ENCODE results near the gene FASLG.

FASLG gene

DNA sequence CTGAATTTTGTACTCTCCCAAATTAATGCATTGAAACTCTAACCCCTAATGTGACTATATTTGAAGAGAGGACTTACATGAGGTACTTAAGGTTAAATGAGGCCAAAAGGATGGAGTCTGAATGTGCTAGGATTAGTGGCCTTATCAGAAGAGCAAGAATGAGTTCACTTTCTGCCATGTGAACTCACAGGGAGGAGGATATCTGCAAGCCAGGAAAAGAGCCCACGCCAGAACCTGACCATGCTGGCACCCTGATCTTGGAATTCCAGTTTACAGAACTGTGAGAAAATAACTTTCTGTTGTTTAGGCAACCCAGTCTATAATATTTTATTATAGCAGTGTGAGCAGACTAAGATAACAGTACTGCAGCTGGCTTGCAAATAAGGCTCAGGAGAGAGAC lies 12.2 kb upstream of the FASLG start:
- DNase-seq (ENCODE audit: low spot score): no peak

DNA sequence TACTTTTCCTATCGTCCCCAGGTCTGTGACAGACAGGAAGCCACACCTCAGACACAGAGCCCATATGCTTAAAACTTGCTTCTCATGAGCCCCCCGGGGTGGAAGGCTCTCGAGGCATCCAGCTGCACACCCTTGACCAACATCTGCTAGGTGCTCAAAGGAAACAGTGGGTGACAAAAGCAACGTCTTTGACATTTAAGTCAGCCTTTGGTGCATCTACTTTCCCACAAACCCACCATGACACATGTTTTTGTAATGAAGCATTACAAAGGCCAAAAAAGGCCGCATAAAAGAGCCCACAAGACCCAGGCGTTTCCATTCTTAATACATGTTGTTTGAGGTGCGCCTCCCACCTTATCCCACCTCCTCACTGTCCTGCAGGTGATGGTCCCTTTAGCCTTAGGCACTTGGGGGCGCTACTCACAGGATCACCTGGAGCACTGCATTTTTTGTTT lies 11.8 kb upstream of the FASLG start:
- no peak for DNase-seq (ENCODE audit: low spot score)

DNA sequence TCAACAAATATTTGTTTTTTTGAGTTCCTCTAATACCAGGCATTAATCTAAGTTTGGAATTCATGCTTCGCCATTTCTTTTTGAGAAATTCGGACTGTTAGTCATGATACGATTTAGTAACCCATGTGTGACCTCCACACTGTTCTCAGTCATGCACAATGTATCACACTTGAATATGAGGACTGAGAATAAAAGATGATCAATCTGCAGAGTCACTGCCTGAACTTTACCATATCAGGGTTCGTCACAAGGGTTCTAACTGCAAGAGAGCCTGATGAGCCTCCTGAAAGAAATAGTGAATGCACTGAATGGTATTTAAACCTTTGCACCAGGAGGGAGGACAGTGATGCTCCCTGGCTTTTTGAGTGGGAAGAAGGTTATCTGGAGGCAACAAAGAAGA lies 10.9 kb upstream of the FASLG start:
- no peak for DNase-seq (ENCODE audit: low spot score)

DNA sequence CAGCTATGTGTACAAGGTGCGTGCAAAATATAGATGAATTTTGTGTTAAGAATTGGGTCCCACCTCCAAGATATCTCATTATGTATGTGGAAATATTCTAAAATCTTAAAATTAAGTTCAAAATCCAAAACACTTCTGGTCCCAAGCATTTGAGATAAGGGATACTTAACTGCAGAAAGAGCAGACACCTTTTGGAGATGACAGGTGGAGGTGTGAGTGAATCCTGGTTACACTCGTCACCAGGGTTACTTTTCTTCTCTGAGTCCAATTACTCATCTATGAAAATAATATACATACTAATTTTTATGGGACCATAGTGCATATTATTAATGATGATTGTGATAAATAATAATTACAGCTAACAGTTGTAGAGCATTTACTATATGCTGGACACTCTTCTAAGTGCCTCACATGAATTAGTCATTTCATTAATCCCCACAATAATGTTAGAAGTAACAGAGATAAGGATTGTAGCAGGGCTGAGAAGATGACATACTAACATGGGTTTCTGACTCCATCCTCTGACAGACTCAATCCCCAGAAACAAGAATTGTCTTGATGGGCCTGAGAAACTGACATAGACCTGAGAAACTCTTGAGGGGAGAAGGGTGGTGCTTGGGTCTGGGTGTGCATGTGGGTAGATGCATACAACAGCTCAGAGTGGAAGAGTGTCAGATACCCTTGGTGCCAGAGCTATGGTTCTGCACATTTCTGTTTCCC lies 8.3 kb upstream of the FASLG start:
- DNase-seq (ENCODE audit: low spot score): no peak

DNA sequence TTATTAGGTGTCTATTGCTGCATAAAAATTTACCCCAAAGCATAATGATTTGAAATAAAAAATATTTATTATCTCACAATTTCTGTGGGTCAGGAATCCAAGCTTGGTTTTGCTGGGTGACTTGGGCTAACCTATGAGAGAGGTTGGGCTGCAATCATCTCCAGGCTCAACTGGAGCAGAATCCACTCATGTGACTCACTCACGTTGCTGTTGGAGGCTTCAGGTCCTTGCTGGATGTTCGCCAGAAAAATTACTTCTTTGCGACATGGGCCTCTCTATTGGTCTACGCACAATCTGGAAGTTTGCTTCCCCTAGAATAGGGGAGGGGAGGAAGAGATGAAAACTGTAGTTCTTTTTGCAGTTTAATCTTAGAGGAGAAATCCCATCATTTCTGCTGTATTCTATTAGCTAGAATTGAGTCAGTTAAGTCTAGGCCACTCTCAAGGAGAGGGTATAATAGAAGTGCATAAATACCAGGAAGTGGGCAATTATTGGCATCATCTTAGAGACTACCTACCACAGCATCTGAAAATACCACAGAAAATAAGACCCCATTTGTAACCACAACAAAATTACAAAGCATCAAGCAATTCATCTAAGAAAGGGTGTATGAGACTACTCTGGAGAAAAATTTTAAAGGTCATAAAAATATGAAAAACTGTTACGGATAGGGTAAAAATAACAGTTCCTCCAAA lies 5.7 kb upstream of the FASLG start:
- DNase-seq (ENCODE audit: low spot score): no peak

DNA sequence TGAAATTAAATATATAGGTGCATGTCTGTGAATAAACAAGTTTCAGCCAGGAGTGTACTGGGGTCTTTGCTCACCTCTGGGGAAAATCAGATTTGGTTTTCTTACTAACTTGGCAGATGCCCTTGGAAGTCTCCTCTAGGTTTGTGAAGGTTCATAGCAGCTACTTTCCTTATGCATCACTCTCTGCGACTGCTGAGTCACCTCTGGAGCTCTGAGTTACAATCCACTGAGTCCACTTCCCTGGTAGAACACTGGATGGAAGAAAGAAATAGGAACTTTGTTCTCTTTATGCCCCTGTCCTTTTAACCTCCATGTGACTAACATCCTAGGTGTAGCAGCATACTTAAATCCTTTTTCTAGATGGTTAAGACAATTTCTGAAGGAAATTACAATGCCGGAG lies 4.4 kb upstream of the FASLG start:
- no peak for DNase-seq (ENCODE audit: low spot score)

DNA sequence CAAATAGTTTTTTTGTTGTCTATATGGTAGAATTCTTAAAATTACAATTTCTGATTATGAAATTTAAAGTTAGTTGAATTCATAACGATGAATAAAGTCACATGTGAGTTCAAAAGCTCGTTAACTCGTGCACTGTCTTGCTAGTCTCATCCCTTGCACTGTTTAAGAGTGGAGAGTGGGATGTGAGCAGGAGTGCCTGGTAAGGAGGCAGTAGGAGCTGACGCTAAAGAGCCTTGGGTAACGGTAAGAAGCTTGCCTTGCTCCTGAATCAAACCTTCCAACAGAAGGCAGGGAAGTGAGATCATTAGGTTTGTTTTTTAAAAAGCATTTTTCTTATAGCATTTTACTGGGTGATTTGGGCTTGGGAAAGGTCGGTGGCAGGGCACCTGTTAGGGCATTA lies 2.3 kb upstream of the FASLG start:
- no peak for DNase-seq (ENCODE audit: low spot score)

DNA sequence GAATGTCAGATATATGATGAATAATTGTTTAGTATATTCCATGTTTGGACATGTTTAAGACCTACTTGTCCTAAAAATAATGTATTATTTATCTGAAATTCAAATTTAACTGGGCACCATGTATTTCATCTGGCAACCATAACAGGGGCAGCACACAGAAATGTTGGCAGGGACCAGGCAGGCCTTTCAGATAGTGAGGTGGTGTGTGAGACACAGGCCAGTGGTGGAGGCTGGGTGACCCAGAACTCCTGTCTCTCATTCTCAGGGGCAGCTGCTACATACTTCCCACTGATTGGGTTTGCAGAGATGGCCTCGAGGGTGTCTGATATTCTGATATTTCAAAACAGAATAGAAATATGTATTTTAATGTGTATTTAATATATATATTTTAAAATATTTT lies 1.3 kb upstream of the FASLG start:
- no peak for DNase-seq (ENCODE audit: low spot score)

DNA sequence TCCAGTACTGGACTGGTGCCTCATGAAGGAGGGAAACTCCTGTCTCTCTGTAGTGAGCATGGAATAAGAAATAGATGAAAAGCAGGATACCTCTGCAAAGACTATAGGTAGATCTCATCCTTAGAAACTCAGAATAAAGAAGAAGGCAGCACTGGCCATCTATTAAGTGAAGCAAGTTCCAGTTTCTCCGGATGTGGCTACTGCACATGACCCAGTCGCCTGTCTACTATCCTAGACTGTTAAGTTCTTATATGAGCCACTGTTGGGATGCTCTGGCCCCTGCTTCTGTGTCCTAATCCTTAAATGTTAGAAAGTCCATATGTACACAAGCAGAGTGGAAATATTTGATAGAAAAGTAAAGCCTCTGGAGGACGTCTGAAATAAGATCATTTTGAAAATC lies 2.2 kb downstream of the FASLG start:
- DNase-seq (ENCODE audit: low spot score): no peak

DNA sequence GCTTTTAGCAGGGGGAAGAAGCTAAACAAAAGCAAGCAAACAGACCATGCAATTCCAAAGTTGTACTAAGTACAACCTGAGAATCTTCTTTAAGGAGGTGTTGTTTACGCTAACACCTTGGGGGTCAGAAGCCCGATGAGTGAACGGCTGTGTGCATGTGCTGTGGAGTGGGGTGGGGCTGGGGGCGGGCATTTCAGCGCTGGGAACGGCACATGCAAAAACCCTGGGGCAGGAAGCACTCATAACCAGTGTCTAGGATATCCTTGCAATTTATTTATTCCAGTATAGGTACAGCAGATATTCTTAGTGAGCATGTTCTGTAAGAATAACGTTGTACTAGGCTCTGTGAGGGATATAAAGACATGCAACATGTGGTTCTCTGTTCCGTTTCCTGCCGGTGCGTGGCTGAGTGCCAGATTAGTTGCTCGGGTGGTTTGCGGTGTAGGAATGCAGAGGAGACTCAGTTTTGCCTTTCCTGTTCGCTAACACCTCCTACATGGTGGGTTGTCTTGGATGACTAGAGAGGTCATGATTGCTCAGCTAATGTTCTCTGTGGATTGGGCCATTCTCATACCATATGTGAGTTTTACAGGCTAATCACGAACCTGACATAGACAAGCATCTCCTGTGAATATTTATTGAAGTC lies 3.7 kb downstream of the FASLG start:
- DNase-seq (ENCODE audit: low spot score): no peak

DNA sequence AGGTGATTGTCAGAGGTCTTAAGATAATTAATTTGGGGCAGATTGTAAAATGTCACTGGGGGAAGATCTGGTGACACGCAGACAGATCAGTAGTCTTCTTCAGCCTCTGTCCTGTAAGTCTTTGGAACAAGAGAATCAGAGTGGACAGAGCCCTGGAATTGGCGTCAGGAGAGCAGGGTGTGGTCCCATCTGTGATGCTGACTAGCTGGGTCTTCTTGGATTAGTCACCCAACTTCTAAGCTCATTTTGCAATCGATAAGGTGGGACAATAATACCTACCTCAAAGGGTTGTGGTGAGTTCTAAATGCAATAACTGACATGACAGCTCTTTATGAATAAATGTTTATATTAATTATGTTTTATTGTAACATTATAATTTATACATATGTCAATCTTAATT lies 4.8 kb downstream of the FASLG start:
- DNase-seq (ENCODE audit: low spot score): no peak

DNA sequence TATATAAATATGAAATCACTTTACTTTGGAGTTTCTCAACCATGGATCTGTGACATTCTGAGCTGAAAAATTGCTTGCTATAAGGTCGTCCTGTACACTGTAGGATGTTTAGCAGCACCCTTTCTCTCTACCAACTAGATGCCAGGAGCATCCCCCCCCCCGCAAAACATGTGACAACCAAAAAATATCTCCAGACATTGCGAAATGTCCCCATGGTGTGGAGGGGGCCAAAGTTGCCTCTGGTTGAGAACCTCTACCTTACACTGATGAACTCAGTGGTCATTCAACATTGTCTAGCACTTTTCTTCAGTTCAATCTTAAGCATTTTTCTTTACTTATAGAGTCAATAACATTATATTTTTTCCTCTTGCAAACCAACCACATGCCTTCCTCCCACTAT lies 9.2 kb downstream of the FASLG start:
- no peak for DNase-seq (ENCODE audit: low spot score)

DNA sequence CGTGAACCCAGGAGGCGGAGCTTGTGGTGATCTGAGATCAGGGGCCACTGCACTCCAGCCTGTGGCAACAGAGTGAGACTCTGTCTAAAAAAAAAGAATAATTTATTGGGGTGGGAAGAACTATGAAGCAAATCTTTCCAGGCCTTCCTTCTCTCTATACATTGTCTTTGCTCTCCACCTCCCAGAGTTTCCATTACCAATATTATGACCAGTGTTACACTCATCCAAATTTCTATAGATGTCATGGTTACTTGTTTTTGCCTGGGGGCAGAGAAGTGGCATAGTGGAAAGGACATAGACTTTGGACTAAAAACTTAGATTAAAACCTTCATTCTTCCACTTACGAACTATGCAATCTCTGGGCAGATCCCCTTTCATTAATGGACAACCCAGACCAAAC lies 10.1 kb downstream of the FASLG start:
- no peak for DNase-seq (ENCODE audit: low spot score)

DNA sequence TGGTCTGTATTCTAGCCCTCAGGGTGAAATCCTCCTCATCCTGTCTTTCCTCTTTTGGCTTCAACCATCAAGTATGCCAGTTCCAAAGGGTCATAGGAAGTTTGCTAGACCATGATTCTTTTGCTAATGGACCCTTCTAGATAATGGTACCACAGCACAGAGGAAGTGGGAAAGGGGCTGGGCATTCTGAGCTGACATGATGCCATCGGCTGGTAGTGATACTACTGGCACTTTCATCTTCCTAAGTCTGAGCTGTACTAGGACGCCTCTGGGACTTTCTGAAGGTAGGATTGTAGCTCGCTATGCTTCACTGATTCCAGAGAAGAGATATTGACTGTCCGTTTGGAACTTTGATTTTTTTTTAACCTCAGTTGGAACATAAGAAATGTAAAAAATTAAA lies 11.4 kb downstream of the FASLG start:
- no peak for DNase-seq (ENCODE audit: low spot score)

DNA sequence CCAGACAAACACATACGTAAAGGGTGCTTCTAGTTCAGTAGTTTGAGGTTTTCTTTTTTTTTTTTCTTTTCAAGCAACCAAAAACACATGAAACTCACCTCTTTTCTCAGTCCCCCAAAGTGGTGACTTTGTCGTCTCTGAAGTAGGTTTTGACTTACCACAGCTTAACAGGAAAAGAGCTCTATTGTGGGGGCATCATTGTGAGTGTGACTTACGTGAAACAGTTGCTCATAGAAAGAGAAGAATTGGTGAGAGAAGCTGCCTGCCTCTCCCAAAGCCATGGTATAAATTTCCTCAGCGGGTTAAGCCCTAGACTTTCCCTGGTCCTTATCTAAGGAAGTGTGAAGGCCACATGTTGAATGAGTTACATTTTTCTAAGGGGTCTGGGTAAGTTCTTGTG lies 11.9 kb downstream of the FASLG start:
- no peak for DNase-seq (ENCODE audit: low spot score)

DNA sequence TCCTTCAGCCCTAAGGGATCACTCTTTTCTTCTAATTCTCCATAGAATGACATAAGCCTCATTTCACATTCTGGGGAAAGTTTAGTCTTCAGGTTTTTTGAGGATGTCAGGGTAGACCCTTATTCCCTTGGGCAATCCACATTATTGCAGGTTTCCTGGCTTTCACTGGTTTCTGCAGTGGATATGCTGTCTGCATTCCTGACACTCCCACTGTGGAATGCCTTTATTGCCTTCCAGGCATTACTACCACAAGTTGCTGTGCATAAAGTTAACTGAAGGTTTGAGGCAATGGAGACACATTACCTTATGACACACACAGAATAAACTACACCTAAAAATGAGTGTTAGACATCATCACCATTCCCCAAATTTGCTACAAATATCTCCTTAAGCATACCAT lies 12.7 kb downstream of the FASLG start:
- no peak for DNase-seq (ENCODE audit: low spot score)

DNA sequence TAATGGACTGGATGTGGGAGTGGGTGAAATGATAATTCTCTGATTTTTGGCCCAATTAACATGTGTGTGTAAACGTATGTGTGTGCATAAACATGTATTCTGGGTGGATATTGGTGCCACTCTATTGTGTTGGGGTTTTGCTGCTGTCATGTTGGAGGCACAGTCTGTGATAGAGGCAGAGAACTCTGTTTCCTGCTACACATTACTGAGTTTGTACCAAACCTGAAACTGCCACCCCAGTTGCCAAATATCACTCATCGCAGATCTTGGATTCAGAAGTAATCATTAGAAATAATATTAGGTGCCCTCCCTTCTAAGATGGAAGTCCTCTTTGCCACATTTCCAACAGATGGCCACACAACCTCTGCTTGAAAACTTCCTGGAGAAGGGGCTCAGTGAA lies 13.8 kb downstream of the FASLG start:
- DNase-seq (ENCODE audit: low spot score): no peak

DNA sequence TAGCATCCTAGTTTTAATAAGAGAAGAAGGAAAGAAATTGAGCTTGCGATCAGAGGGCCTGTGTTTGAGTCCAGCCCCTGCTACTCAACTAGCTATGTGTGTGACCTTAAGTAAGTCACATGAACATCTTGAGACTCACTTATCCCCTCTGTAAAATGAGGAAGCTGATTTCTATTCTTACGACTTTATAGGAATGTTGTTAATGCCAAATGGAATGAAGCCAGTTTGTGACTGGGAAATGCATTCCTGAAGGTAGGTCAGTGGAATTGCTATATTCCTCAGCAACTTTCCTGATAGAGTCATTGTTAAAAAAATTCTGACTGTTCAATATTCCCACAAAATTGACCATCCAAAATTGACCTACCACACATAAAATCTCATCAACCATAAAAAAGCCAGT lies 14.9 kb downstream of the FASLG start:
- no peak for DNase-seq (ENCODE audit: low spot score)

DNA sequence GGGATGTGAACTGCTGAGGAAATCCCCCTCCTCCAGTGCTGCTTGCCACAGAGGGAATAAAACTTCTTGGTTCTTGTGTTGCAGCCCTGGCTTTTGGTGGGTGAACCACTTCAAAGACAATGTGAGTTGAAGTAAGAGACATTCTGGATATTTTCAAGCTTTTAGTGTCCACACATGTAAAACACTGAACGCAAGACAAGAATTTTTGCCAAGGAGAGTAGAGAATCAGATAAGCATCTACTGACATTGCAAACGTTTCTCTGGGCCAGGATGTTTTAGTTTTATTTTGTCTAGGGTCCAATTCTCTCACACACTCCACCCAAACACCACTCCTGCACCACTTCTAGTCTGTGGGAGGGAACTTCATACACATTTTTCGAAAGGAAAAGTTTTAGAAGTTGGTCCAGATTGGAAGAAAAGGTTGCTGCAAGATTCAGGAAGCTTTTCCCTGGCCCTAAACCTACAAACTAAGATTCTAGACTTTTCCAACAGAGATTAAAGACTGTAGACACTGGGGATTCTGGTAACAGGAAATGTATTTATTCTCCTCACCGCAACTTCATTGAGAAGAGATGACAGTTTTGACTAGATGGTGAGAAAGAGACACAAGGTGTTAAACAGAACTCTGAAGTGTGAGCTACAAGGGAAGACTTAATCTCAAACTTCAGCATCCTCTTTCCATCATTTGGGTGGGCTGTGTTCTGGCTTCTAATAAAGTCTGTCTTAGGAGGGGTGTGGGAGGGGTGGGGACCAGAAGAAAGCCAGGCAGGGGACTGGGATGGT lies 16.1 kb downstream of the FASLG start:
- no peak for DNase-seq (ENCODE audit: low spot score)

DNA sequence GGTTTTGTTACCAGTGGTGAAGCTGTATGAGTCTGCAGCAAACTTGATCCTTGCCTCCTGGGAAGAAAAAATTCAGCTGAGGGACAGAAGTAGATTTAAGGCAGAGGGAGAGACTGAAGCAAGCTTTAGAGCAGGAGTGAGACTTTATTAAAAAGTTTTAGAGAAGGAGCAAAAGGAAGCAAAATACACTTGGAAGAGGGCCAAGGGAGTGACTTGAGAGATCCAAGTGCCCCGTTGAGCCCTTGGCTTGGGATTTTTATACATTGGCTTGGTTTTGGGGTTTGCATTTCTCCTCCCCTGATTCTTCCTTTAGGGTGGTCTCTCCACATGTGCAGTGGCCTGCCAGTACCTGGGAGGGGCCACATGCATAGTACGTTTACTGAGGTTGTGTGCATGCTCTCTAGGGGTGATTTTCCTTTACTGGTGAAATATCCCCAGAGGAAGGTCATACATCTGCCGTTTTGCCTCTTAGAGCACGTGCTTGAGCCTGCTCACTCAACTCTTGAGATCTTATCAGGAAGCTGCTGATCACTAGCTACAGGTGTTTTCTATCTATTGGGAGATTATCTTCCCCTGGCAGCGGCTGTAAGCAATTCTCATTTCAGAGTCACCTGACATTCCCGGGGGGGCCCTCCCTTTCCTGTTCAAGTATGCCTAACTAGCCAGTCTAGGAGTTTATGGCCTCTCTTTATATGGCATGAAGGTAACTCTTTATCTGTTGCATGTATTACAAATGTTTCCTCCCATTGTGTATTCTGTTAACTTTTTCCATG lies 20.3 kb downstream of the FASLG start:
- DNase-seq (ENCODE audit: low spot score): peak; percentile 15

DNA sequence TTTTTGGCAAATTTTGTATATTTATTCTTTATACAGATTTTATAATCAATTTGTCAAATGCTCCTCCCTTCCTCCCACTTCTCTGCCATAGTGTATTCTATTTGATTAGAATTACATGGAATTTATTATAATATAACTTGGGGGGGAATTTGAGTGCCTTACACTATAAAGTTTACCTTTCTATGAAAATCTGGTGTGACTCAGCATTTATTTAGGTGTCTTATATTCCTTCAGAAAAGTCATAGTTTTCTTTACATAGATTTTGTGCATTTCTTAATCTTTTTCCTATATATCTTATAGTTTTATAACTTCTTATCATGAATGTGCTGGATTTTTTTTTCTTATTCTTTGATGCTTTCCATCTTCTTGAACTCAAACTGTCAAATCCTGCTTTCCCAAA lies 21.3 kb downstream of the FASLG start:
- DNase-seq (ENCODE audit: low spot score): no peak

DNA sequence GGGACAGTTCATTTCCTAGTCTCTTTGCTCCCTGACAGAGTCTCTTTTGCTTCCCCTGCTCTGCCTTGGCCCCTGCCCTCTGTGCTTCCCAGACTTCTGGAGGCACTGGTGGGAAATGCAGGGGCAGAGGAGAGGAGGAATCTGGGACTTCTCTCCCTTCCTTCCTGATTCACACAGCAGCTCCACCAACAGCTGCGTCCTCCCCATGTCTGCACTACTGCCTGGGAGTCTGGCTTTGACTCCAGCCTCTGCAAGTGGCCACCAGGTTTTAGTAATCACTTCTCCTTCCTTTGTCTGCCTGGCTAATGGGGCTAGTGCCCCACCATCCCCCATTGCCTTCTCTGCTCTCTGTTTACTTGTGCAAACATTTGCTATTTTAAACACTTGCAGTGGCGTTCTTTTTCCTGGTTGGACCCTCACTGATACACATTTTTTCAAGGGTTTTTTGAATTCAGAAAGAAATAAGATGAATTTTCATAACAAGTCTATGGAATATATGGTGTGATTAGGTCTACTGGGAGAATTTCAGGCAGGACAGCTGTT lies 21.9 kb downstream of the FASLG start:
- no peak for DNase-seq (ENCODE audit: low spot score)
